ENCODE measurements around the gene PHACTR1.
A peak's percentile ranks its signal among the peaks of the same experiment; 100 is the strongest.

DNA sequence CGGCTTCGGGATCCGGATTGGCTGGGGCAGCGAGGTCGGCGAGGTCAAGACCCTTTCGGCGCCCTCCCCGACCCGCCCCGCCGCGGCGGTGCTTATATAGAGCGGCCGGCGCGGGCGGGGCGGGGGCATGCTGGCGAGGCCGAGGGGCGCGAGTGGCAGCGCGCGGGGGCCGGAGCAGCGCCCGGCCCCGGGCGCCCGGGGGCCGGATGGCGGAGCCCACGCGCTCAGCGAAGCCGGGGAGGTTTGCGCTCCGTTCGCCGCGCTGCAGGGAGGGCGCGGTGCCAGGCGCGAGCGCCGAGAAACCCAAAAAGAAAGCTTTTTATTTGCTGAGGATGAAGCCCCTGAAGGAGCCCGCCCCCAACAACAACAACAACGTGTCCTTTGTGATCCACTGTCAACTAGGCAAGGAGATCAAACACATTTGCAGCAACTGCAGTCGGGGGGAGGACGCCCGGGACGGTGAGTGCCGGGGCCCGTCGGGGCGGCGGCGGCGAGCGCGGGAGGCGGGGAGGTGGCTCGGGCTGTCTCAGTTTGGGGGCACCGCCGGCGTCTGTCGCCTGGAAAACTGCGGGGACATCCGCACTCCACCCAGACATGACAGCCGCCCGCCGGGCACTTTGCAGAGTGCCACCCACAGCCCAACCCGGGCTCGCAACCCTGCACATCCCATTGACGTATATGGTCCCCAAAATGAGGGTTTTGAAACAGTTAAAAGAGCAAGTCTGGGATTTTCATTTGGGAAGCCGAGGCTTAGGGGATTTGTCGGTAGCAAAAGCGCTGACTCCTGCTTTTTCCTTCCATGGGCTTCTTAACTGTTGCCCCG is 297.3 kb downstream of the PHACTR1 start:
- TF ChIP-seq, protein P1, sequence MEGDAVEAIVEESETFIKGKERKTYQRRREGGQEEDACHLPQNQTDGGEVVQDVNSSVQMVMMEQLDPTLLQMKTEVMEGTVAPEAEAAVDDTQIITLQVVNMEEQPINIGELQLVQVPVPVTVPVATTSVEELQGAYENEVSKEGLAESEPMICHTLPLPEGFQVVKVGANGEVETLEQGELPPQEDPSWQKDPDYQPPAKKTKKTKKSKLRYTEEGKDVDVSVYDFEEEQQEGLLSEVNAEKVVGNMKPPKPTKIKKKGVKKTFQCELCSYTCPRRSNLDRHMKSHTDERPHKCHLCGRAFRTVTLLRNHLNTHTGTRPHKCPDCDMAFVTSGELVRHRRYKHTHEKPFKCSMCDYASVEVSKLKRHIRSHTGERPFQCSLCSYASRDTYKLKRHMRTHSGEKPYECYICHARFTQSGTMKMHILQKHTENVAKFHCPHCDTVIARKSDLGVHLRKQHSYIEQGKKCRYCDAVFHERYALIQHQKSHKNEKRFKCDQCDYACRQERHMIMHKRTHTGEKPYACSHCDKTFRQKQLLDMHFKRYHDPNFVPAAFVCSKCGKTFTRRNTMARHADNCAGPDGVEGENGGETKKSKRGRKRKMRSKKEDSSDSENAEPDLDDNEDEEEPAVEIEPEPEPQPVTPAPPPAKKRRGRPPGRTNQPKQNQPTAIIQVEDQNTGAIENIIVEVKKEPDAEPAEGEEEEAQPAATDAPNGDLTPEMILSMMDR (conservative IDR thresholded peaks at IDR 0.05 in 1 of 2, IDR thresholded peaks at IDR 0.05 in 1 of 2; ENCODE audit: low read depth in 1 of 2, low read length in 2 of 2) = no peak
- peak; percentile 88 for TF ChIP-seq EZH2 (IDR thresholded peaks at IDR 0.05; ENCODE audit: low read length, missing control alignments)

Measured in fibroblast of lung (primary cell).